Gastrocnemius medialis (tissue), 4 donors: ENCODE results near the gene DEGS2. TPM values are rescaled to one million over a fixed set of nuclear protein-coding genes. Genes with fewer than 3 reads are reported as not detected.

Experiments
- ATAC-seq, 2 donors: fragments of 150-250 bp; one replicate each; pipeline ENCODE4 v1.9.1; 2016
- DNase-seq, 2 donors: peaks; one replicate each; pipeline ENCODE4 v3.0.0-alpha.2; 2019
- H3K27ac ChIP-seq, 4 donors: fragments of 200-600 bp; sonication (generic); 1 replicate in 1 of 4; 2 replicates in 3 of 4; pipeline ENCODE4 v1.5.1; 2016 to 2018; ENCODE audit warnings: mild to moderate bottlenecking in 2 of 4, moderate library complexity in 1 of 4
- H3K27me3 ChIP-seq, 3 donors: fragments of 200-600 bp; sonication (generic) in 2 of 3; 1 replicate in 1 of 3; 2 replicates in 2 of 3; pipeline versions ENCODE4 v1.5.1 to v1.6.0; 2016 to 2019; ENCODE audit warnings: mild to moderate bottlenecking in 1 of 3, moderate library complexity in 1 of 3
- H3K36me3 ChIP-seq, 2 donors: fragments of 200-600 bp; sonication (generic) in 1 of 2; one replicate each; pipeline ENCODE4 v1.5.1; 2017 to 2018
- H3K4me1 ChIP-seq, 2 donors: fragments of 200-600 bp; sonication (generic) in 1 of 2; one replicate each; pipeline ENCODE4 v1.5.1; 2016 to 2017; ENCODE audit warnings: mild to moderate bottlenecking in 2 of 2
- H3K4me3 ChIP-seq, 4 donors: fragments of 200-600 bp; sonication (generic) in 3 of 4; 1 replicate in 1 of 4; 2 replicates in 3 of 4; pipeline ENCODE4 v1.5.1; 2016 to 2019; ENCODE audit warnings: mild to moderate bottlenecking in 2 of 4
- H3K9me3 ChIP-seq, 3 donors: fragments of 200-600 bp; sonication (generic) in 2 of 3; 1 replicate in 1 of 3; 2 replicates in 2 of 3; pipeline ENCODE4 v1.5.1; 2016 to 2019
- POLR2A ChIP-seq, 2 donors: fragments of 450-650 bp; IDR thresholded peaks; one replicate each; pipeline ENCODE4 v1.6.1; 2017; ENCODE audit warnings: antibody characterized with exemption in 2 of 2, mild to moderate bottlenecking in 2 of 2, moderate library complexity in 2 of 2
- in situ Hi-C, 4 donors: fragments of 200-750 bp; cut with MboI; loops; one replicate each; pipeline versions ENCODE4 v1.15.0 to v1.8.0; 2017; ENCODE audit warnings: low sequenced_read_pairs in 4 of 4
- intact Hi-C: fragments of 100-400 bp; cut with DNase I; formaldehyde crosslinking; loops from one replicate; pipeline ENCODE4 v1.15.1; 2023; ENCODE audit warnings: low total_unique reads
- total RNA-seq, 4 donors: library from RNA; depleted of rRNA; stranded (reverse); fragments of >200 nt; gene quantifications; one replicate each; pipeline versions ENCODE4 v1.1.0 to v1.2.3, GENCODE V29; 2016
- TF ChIP-seq, protein P1 (sequence below), 5 experiments: fragments of 450-650 bp in 3 of 5; fragments of 200-600 bp in 2 of 5; sonication (generic) in 2 of 5; IDR thresholded peaks in 4 of 5; conservative IDR thresholded peaks in 1 of 5; 1 replicate in 4 of 5; 2 replicates in 1 of 5; pipeline ENCODE4 v1.5.1; 2016 to 2019; ENCODE audit warnings: antibody characterized with exemption in 5 of 5, mild to moderate bottlenecking in 3 of 5, moderate library complexity in 3 of 5

The DEGS2 gene
- total RNA-seq, 4 donors from 2014 or later, result 0.22 to 0.75 (median 0.66) TPM; not detected in 1

DNA sequence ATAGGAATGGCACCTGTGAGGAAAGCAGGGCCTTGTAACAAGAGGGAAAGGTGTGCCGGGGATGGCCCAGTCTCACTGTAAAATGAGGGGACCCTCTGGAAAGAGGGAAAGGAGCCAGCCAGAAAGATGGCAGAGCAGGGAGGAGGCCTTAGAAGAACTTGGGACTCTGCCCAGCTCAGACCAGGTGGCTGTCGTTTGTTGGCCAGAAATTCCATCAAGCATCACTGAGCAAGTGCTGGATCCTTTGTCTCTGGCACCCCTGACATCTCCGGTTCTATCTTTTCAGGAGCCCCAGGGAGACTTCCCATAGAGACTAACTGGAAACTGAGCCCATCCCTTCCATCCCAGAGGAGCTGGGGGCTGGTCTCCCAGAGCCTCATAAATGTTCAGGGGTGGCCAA lies 43.3 kb downstream of the DEGS2 start:
- no peaks in the 10 kb centered on the region for H3K4me1 ChIP-seq
- H3K4me3 ChIP-seq, result no peak overlapping the region
- DNase-seq, result no peak
- intact Hi-C loops (no loop called here), in situ Hi-C loops (no loop called here)
- TF ChIP-seq, protein P1, sequence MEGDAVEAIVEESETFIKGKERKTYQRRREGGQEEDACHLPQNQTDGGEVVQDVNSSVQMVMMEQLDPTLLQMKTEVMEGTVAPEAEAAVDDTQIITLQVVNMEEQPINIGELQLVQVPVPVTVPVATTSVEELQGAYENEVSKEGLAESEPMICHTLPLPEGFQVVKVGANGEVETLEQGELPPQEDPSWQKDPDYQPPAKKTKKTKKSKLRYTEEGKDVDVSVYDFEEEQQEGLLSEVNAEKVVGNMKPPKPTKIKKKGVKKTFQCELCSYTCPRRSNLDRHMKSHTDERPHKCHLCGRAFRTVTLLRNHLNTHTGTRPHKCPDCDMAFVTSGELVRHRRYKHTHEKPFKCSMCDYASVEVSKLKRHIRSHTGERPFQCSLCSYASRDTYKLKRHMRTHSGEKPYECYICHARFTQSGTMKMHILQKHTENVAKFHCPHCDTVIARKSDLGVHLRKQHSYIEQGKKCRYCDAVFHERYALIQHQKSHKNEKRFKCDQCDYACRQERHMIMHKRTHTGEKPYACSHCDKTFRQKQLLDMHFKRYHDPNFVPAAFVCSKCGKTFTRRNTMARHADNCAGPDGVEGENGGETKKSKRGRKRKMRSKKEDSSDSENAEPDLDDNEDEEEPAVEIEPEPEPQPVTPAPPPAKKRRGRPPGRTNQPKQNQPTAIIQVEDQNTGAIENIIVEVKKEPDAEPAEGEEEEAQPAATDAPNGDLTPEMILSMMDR (IDR thresholded peaks at IDR 0.05 in 4 of 5, conservative IDR thresholded peaks at IDR 0.05 in 1 of 5), result no peak
- no peak for TF ChIP-seq POLR2A (IDR thresholded peaks at IDR 0.05)
- H3K27ac ChIP-seq, result no peak overlapping the region
- no peaks in the 10 kb centered on the region for H3K27me3 ChIP-seq
- no peaks in the 10 kb centered on the region for H3K9me3 ChIP-seq
- H3K36me3 ChIP-seq, result no peaks in the 10 kb centered on the region
- ATAC-seq, result no peak

DNA sequence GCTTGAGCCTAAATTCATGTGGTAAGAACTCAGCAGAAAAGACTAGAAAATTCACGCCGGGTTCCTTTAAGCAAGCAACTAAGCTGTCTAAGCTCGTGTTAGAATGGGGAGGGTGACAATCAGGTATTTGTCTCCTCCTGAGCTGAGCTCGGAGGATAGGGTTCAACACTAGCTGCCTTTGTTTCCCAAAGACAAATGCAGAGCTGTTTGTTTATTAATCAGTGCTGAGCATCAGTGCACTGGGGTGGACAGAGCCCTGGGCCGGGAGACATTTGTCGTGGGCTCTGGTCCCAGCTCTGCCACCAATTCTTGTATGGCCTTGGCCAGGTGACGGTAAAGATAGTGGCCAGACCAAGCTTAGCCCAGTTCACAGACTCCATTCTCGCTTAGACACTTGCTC lies 43.7 kb downstream of the DEGS2 start:
- Histone ChIP-seq H3K4me1 (no peaks in the 10 kb centered on the region), H3K4me3 (no peak overlapping the region), H3K9me3 (no peaks in the 10 kb centered on the region), H3K27me3 (no peaks in the 10 kb centered on the region), H3K36me3 (no peaks in the 10 kb centered on the region), H3K27ac (no peak overlapping the region)
- ATAC-seq (no peak), DNase-seq (no peak)
- in situ Hi-C loops, result no loop called here
- no peak for TF ChIP-seq POLR2A (IDR thresholded peaks at IDR 0.05)
- TF ChIP-seq, protein P1 (IDR thresholded peaks at IDR 0.05 in 4 of 5, conservative IDR thresholded peaks at IDR 0.05 in 1 of 5), result no peak
- intact Hi-C loops, result no loop called here

DNA sequence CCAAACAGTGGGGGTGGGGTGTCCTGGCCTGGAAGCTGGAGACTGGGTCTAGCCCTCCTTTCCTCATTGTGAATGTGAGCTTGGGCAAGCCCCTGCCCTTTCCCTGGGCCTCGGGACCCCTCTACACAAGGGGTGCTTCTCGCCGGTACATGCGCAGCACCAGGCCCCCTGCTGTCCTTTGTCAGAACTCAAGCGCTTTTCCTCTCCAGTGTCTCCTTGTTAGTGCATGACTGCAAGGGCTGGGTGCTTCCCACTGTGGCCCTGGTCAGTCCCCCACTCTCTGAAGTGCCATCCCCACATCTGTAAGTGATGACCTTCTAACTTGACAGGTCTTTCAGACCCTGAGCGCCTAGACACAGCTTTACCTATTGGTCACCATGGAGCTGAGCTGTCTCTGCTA lies 44.2 kb downstream of the DEGS2 start:
- H3K4me3 ChIP-seq, result no peak overlapping the region
- intact Hi-C loops, result no loop called here
- no peaks in the 10 kb centered on the region for H3K4me1 ChIP-seq
- H3K27ac ChIP-seq, result no peak overlapping the region
- in situ Hi-C loops, result no loop called here
- no peaks in the 10 kb centered on the region for H3K9me3 ChIP-seq
- H3K27me3 ChIP-seq, result no peaks in the 10 kb centered on the region
- ATAC-seq, result no peak
- no peak for DNase-seq
- no peaks in the 10 kb centered on the region for H3K36me3 ChIP-seq
- TF ChIP-seq, protein P1 (IDR thresholded peaks at IDR 0.05 in 4 of 5, conservative IDR thresholded peaks at IDR 0.05 in 1 of 5), result no peak
- no peak for TF ChIP-seq POLR2A (IDR thresholded peaks at IDR 0.05)

DNA sequence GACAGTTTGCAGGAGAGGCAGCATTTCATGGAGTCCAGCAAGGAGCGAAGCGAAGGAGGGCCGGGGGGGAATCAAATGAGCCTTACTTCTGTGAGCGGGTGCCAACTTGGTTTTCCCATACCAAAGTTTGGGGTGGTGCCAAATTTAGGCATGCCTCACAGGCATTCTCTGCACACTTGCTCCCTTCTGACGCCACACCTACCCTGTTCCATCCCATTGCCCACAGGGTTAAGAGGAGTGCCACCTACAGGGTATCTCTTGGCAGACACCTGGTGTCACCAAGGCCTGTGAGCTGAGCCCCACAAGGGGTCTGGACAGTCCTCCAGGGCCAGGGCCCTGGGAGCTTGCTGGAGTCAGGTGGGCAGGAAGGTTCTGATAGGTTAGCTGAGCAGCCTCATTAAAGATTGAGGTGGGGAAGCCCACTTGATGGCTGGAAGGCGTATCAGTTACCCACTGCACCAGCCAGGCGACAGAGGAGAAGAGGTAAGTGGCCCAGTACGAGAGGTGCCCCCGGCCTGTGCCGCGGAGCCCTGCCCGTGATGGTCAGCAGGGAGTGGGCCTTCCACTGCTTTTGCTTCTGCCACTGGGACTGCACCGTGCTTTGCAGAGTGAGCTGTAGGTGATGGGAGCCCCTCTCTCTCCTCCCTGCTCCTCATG lies 45.2 kb downstream of the DEGS2 start:
- intact Hi-C loops (no loop called here), in situ Hi-C loops (loop anchor here in 1 of 4 donors (5.0 kb wide), 1 partner anchor 132 kb away; no protein-coding TSS in a partner anchor)
- TF ChIP-seq POLR2A (IDR thresholded peaks at IDR 0.05), result no peak
- TF ChIP-seq, protein P1 (IDR thresholded peaks at IDR 0.05 in 4 of 5, conservative IDR thresholded peaks at IDR 0.05 in 1 of 5), result no peak
- Histone ChIP-seq H3K4me1 (no peaks in the 10 kb centered on the region), H3K27ac (no peak overlapping the region), H3K9me3 (no peaks in the 10 kb centered on the region), H3K27me3 (no peaks in the 10 kb centered on the region), H3K36me3 (no peaks in the 10 kb centered on the region), H3K4me3 (no peak overlapping the region)
- no peak for ATAC-seq
- DNase-seq, result no peak
